SJCRH30 (cell line): ENCODE results near the gene KCNH4. TPM values are rescaled to one million over a fixed set of nuclear protein-coding genes. Genes with fewer than 3 reads are reported as not detected.
A peak's percentile ranks its signal among the peaks of the same experiment; 100 is the strongest.
"Not testable (repeated sequence)": the region's sequence is repeated elsewhere in the genome, so short reads cannot be mapped to it uniquely, and the experiment has no call there.

ENCODE experiments used
- DNase-seq, 2 experiments: peaks; one replicate each; pipeline ENCODE4 v3.0.0-alpha.2; 2015 to 2020
- H3K27ac ChIP-seq: fragments of 250-450 bp; sonication (Bioruptor Pico); 2 replicates; pipeline ENCODE4 v1.5.1; 2020; ENCODE audit warnings: mild to moderate bottlenecking, moderate library complexity
- H3K27me3 ChIP-seq: fragments of 250-450 bp; sonication (Bioruptor Pico); 2 replicates; pipeline ENCODE4 v1.5.1; 2020; ENCODE audit warnings: mild to moderate bottlenecking, moderate library complexity
- H3K36me3 ChIP-seq: fragments of 250-450 bp; sonication (Bioruptor Pico); 2 replicates; pipeline ENCODE4 v1.5.1; 2020; ENCODE audit warnings: mild to moderate bottlenecking, moderate library complexity
- H3K4me1 ChIP-seq: fragments of 250-450 bp; sonication (Bioruptor Pico); 2 replicates; pipeline ENCODE4 v1.5.1; 2020; ENCODE audit warnings: mild to moderate bottlenecking, moderate library complexity
- H3K4me3 ChIP-seq: fragments of 250-450 bp; sonication (Bioruptor Pico); 2 replicates; pipeline ENCODE4 v1.5.1; 2020; ENCODE audit warnings: mild to moderate bottlenecking, moderate library complexity
- H3K9me3 ChIP-seq: fragments of 250-450 bp; sonication (Bioruptor Pico); replicated peaks from 2 replicates; pipeline ENCODE4 v1.5.1; 2020; ENCODE audit warnings: mild to moderate bottlenecking, moderate library complexity
- total RNA-seq: library from RNA; depleted of rRNA; stranded (reverse); fragments of >200 nt; shearing (Covaris generic); gene quantifications from 2 replicates; pipeline ENCODE4 v1.2.3, GENCODE V29; 2014; rRNA removed

KCNH4 gene
- total RNA-seq, result 0.04 TPM in 1 of 2 replicates, not detected in the other

GRCh38 chr17:42180922-42181850, at the start of gene KCNH4:
Gene KCNH4 (minus strand): TSS chr17:42181142. CDS start chr17:42180945, 197 bp downstream.
- Histone ChIP-seq H3K27me3 (0 out of 2 replicates have a peak, but pooled peaks cover 3% of the 10 kb centered on the region), H3K4me1 (peaks cover 14% of the 10 kb centered on the region)
- DNase-seq, result peak in 1 of 2 experiments; percentile 22

GRCh38 chr17:42230225-42230624, 49.3 kb upstream of the KCNH4 start:
- H3K4me1 ChIP-seq, result peaks cover 5% of the 10 kb centered on the region
- no peaks in the 10 kb centered on the region for H3K27me3 ChIP-seq
- no peaks in the 10 kb centered on the region for H3K9me3 ChIP-seq
- H3K27ac ChIP-seq, result no peak overlapping the region
- H3K4me3 ChIP-seq, result no peak overlapping the region
- no peak for DNase-seq
- no peaks in the 10 kb centered on the region for H3K36me3 ChIP-seq

More at GRCh38 chr17:42180922-42181850, at the start of gene KCNH4:
- H3K27ac ChIP-seq, result no peak within 1 kb of the TSS
- no peaks in the 10 kb centered on the region for H3K36me3 ChIP-seq
- 0 out of 2 replicates have a peak, but pooled peaks cover 3% of the 10 kb centered on the region for H3K9me3 ChIP-seq
- H3K4me3 ChIP-seq, result no peak within 1 kb of the TSS

- no peaks in the 10 kb centered on the region for H3K27me3 ChIP-seq
- no peak overlapping the region for H3K27ac ChIP-seq
- DNase-seq, result peak in 1 of 2 experiments; percentile 30
- no peaks in the 10 kb centered on the region for H3K9me3 ChIP-seq
- no peaks in the 10 kb centered on the region for H3K36me3 ChIP-seq
- peaks cover 5% of the 10 kb centered on the region for H3K4me1 ChIP-seq
- no peak overlapping the region for H3K4me3 ChIP-seq
Observed at GRCh38 chr17:42227849-42228700, 47.1 kb upstream of the KCNH4 start.

GRCh38 chr17:42225646-42226045, 44.7 kb upstream of the KCNH4 start:
- no peaks in the 10 kb centered on the region for H3K27me3 ChIP-seq
- H3K4me3 ChIP-seq, result no peak overlapping the region
- H3K9me3 ChIP-seq, result no peaks in the 10 kb centered on the region
- H3K27ac ChIP-seq, result no peak overlapping the region
- H3K4me1 ChIP-seq, result peaks cover 5% of the 10 kb centered on the region
- DNase-seq, result no peak
- no peaks in the 10 kb centered on the region; the same call in 1 of the 2 replicates for H3K36me3 ChIP-seq

- Histone ChIP-seq H3K4me3 (no peak overlapping the region), H3K27me3 (no peaks in the 10 kb centered on the region), H3K27ac (no peak overlapping the region), H3K4me1 (peaks cover 13% of the 10 kb centered on the region), H3K36me3 (no peaks in the 10 kb centered on the region; the same call in 1 of the 2 replicates), H3K9me3 (no peaks in the 10 kb centered on the region)
- no peak for DNase-seq
Observed at GRCh38 chr17:42224651-42225050, 43.7 kb upstream of the KCNH4 start.

GRCh38 chr17:42221886-42222745, 41.2 kb upstream of the KCNH4 start:
- H3K27me3 ChIP-seq, result no peaks in the 10 kb centered on the region
- H3K4me1 ChIP-seq, result peaks cover 10% of the 10 kb centered on the region; the same call in 1 of the 2 replicates
- peak; percentile 39 to 81 for DNase-seq
- H3K36me3 ChIP-seq, result no peaks in the 10 kb centered on the region; the same call in 1 of the 2 replicates
- no peaks in the 10 kb centered on the region for H3K9me3 ChIP-seq
- H3K4me3 ChIP-seq, result no peak overlapping the region
- no peak overlapping the region for H3K27ac ChIP-seq

GRCh38 chr17:42219280-42219679, 38.3 kb upstream of the KCNH4 start:
- not testable (repeated sequence) for H3K27me3 ChIP-seq, H3K36me3 ChIP-seq, DNase-seq, H3K4me3 ChIP-seq, H3K9me3 ChIP-seq, H3K4me1 ChIP-seq
- peak overlapping the region; percentile 71 for H3K27ac ChIP-seq

GRCh38 chr17:42214156-42214555, 33.2 kb upstream of the KCNH4 start:
- H3K4me3 ChIP-seq, result no peak overlapping the region
- DNase-seq, result no peak
- H3K27ac ChIP-seq, result no peak overlapping the region
- no peaks in the 10 kb centered on the region; the same call in 1 of the 2 replicates for H3K4me1 ChIP-seq
- H3K27me3 ChIP-seq, result no peaks in the 10 kb centered on the region
- no peaks in the 10 kb centered on the region; the same call in 1 of the 2 replicates for H3K9me3 ChIP-seq
- peaks cover 9% of the 10 kb centered on the region for H3K36me3 ChIP-seq

GRCh38 chr17:42212382-42212781, 31.4 kb upstream of the KCNH4 start:
- H3K4me1 ChIP-seq, result no peaks in the 10 kb centered on the region
- H3K27ac ChIP-seq, result no peak overlapping the region
- DNase-seq, result no peak
- no peaks in the 10 kb centered on the region for H3K27me3 ChIP-seq
- peaks cover 13% of the 10 kb centered on the region for H3K36me3 ChIP-seq
- no peaks in the 10 kb centered on the region; the same call in 1 of the 2 replicates for H3K9me3 ChIP-seq
- no peak overlapping the region for H3K4me3 ChIP-seq

GRCh38 chr17:42211921-42212341, 31.0 kb upstream of the KCNH4 start:
- H3K36me3 ChIP-seq, result peaks cover 17% of the 10 kb centered on the region
- peak in 1 of 2 experiments; percentile 22 for DNase-seq
- not testable (repeated sequence) for H3K27me3 ChIP-seq, H3K9me3 ChIP-seq, H3K4me1 ChIP-seq, H3K4me3 ChIP-seq, H3K27ac ChIP-seq

GRCh38 chr17:42210046-42210445, 29.1 kb upstream of the KCNH4 start:
- DNase-seq, result no peak
- H3K4me1 ChIP-seq, result no peaks in the 10 kb centered on the region
- H3K9me3 ChIP-seq, result no peaks in the 10 kb centered on the region; the same call in 1 of the 2 replicates
- no peaks in the 10 kb centered on the region for H3K27me3 ChIP-seq
- H3K27ac ChIP-seq, result no peak overlapping the region
- no peak overlapping the region for H3K4me3 ChIP-seq
- peaks cover 14% of the 10 kb centered on the region for H3K36me3 ChIP-seq

- not testable (repeated sequence) for H3K4me3 ChIP-seq, H3K9me3 ChIP-seq, H3K27ac ChIP-seq, H3K4me1 ChIP-seq, DNase-seq, H3K27me3 ChIP-seq
- peaks cover 14% of the 10 kb centered on the region for H3K36me3 ChIP-seq
Observed at GRCh38 chr17:42206153-42206612, 25.2 kb upstream of the KCNH4 start.

- H3K36me3 ChIP-seq, result peaks cover 5% of the 10 kb centered on the region; the same call in 1 of the 2 replicates
- no peaks in the 10 kb centered on the region for H3K4me1 ChIP-seq
- no peaks in the 10 kb centered on the region for H3K9me3 ChIP-seq
- no peak for DNase-seq
- H3K27me3 ChIP-seq, result no peaks in the 10 kb centered on the region
- no peak overlapping the region for H3K27ac ChIP-seq
- H3K4me3 ChIP-seq, result no peak overlapping the region
Observed at GRCh38 chr17:42203354-42203753, 22.4 kb upstream of the KCNH4 start.

- H3K4me3 ChIP-seq, result no peak overlapping the region
- H3K36me3 ChIP-seq, result peaks cover 5% of the 10 kb centered on the region; the same call in 1 of the 2 replicates
- H3K27me3 ChIP-seq, result no peaks in the 10 kb centered on the region
- H3K4me1 ChIP-seq, result no peaks in the 10 kb centered on the region
- no peaks in the 10 kb centered on the region for H3K9me3 ChIP-seq
- no peak overlapping the region for H3K27ac ChIP-seq
- no peak for DNase-seq
Observed at GRCh38 chr17:42202696-42203095, 21.8 kb upstream of the KCNH4 start.
